H9 (cell line): ENCODE measurements around the gene SCD. TPM values are rescaled to one million over a fixed set of nuclear protein-coding genes. Genes with fewer than 3 reads are reported as not detected.
A peak's percentile ranks its signal among the peaks of the same experiment; 100 is the strongest.

ENCODE experiments used
- DNase-seq: peaks from one replicate; pipeline ENCODE4 v3.0.0-alpha.2; 2017
- H2AFZ ChIP-seq: one replicate; pipeline ENCODE4 v1.6.1; 2013; ENCODE audit warnings: mild to moderate bottlenecking, low read length, control low read depth, moderate library complexity
- H2AK5ac ChIP-seq: 2 replicates; pipeline ENCODE4 v1.6.1; 2013; ENCODE audit warnings: low read length, control low read depth, mixed read lengths; ENCODE audit not compliant: insufficient read length
- H2BK120ac ChIP-seq: one replicate; pipeline ENCODE4 v1.6.1; 2013; ENCODE audit warnings: low read depth, mild to moderate bottlenecking, low read length, control low read depth, inconsistent platforms; ENCODE audit not compliant: poor library complexity, severe bottlenecking
- H2BK12ac ChIP-seq: 2 replicates; pipeline ENCODE4 v1.6.1; 2013; ENCODE audit warnings: low read length, control low read depth, mixed read lengths, low read depth; ENCODE audit not compliant: insufficient read length
- H2BK15ac ChIP-seq: 2 replicates; pipeline ENCODE4 v1.6.1; 2013; ENCODE audit warnings: low read depth, low read length, control low read depth
- H2BK20ac ChIP-seq: one replicate; pipeline ENCODE4 v1.6.1; 2013; ENCODE audit warnings: low read depth, mild to moderate bottlenecking, low read length, control low read depth, inconsistent platforms; ENCODE audit not compliant: poor library complexity, severe bottlenecking
- H2BK5ac ChIP-seq: 2 replicates; pipeline ENCODE4 v1.6.1; 2013; ENCODE audit warnings: low read length, control low read depth, mixed read lengths; ENCODE audit not compliant: insufficient read length
- H3K14ac ChIP-seq: 2 replicates; pipeline ENCODE4 v1.6.1; 2013; ENCODE audit warnings: low read length, control low read depth; ENCODE audit not compliant: insufficient read depth
- H3K18ac ChIP-seq: 2 replicates; pipeline ENCODE4 v1.6.1; 2013; ENCODE audit warnings: low read depth, mild to moderate bottlenecking, mixed read lengths, low read length, control low read depth; ENCODE audit not compliant: insufficient read length
- H3K23ac ChIP-seq: 2 replicates; pipeline ENCODE4 v1.6.1; 2013; ENCODE audit warnings: low read length, control low read depth, mixed read lengths, low read depth; ENCODE audit not compliant: insufficient read length
- H3K23me2 ChIP-seq: 2 replicates; pipeline ENCODE4 v1.6.1; 2013; ENCODE audit warnings: low read depth, mild to moderate bottlenecking, mixed read lengths, low read length, control low read depth; ENCODE audit not compliant: insufficient read length, poor library complexity, severe bottlenecking
- H3K27ac ChIP-seq: 2 replicates; pipeline ENCODE4 v1.5.1; 2013; ENCODE audit warnings: low read length, control low read depth, mixed read lengths, low read depth; ENCODE audit not compliant: insufficient read length
- H3K27me3 ChIP-seq: 2 replicates; pipeline ENCODE4 v1.6.1; 2013; ENCODE audit warnings: low read length, control low read depth, inconsistent platforms; ENCODE audit not compliant: insufficient read depth
- H3K4ac ChIP-seq: 2 replicates; pipeline ENCODE4 v1.6.1; 2013; ENCODE audit warnings: low read depth, mild to moderate bottlenecking, control low read depth, inconsistent platforms, low read length, moderate library complexity
- H3K4me1 ChIP-seq: 2 replicates; pipeline ENCODE4 v1.6.1; 2013; ENCODE audit warnings: low read length, control low read depth, inconsistent platforms; ENCODE audit not compliant: insufficient read depth
- H3K4me2 ChIP-seq: 2 replicates; pipeline ENCODE4 v1.6.1; 2013; ENCODE audit warnings: low read length, control low read depth, mixed read lengths; ENCODE audit not compliant: insufficient read length, insufficient read depth
- H3K56ac ChIP-seq: 2 replicates; pipeline ENCODE4 v1.6.1; 2013; ENCODE audit warnings: low read depth, mild to moderate bottlenecking, mixed read lengths, low read length, control low read depth; ENCODE audit not compliant: insufficient read length
- H3K79me1 ChIP-seq: 2 replicates; pipeline ENCODE4 v1.6.1; 2013; ENCODE audit warnings: low read depth, mild to moderate bottlenecking, moderate library complexity, low read length, control low read depth, inconsistent platforms; ENCODE audit not compliant: insufficient read depth, poor library complexity, severe bottlenecking
- H3K79me2 ChIP-seq: 2 replicates; pipeline ENCODE4 v1.6.1; 2013; ENCODE audit warnings: low read length, control low read depth, inconsistent platforms; ENCODE audit not compliant: insufficient read depth
- H3K9ac ChIP-seq: 2 replicates; pipeline ENCODE4 v1.6.1; 2013; ENCODE audit warnings: low read length, control low read depth, mixed read lengths; ENCODE audit not compliant: insufficient read length; ENCODE audit errors: extremely low read depth
- H3K9me3 ChIP-seq: one replicate; pipeline ENCODE4 v1.6.1; 2013; ENCODE audit warnings: low read depth, low read length, inconsistent platforms; ENCODE audit not compliant: control insufficient read depth
- H3T11ph ChIP-seq: one replicate; pipeline ENCODE4 v1.6.1; 2013; ENCODE audit warnings: mild to moderate bottlenecking, low read length, control low read depth, inconsistent platforms
- H4K20me1 ChIP-seq: one replicate; pipeline ENCODE4 v1.6.1; 2013; ENCODE audit not compliant: control insufficient read depth, insufficient read length, insufficient read depth
- H4K5ac ChIP-seq: 2 replicates; pipeline ENCODE4 v1.6.1; 2013; ENCODE audit warnings: low read depth, mild to moderate bottlenecking, mixed read lengths, low read length, control low read depth; ENCODE audit not compliant: insufficient read length
- H4K8ac ChIP-seq: replicated peaks from 2 replicates; pipeline ENCODE4 v1.6.1; 2013; ENCODE audit warnings: low read length, control low read depth, mixed read lengths, low read depth; ENCODE audit not compliant: insufficient read length
- H4K91ac ChIP-seq: 2 replicates; pipeline ENCODE4 v1.6.1; 2013; ENCODE audit warnings: low read depth, mild to moderate bottlenecking, moderate library complexity, mixed read lengths, low read length, control low read depth; ENCODE audit not compliant: insufficient read length
- H3K27ac Mint-ChIP-seq, 3 experiments: 2 replicates in 2 of 3; 3 replicates in 1 of 3; pipeline ENCODE4 v1.8.0; 2020 to 2021; ENCODE audit warnings: mixed read lengths in 3 of 3, mild to moderate bottlenecking in 1 of 3, moderate library complexity in 1 of 3
- H3K27me3 Mint-ChIP-seq: 2 replicates; pipeline ENCODE4 v1.8.0; 2021; ENCODE audit warnings: low read depth, mild to moderate bottlenecking, moderate library complexity, mixed read lengths
- H3K36me3 Mint-ChIP-seq, 3 experiments: 2 replicates in 2 of 3; 3 replicates in 1 of 3; pipeline ENCODE4 v1.8.0; 2020 to 2021; ENCODE audit warnings: low read depth in 3 of 3, mixed read lengths in 3 of 3; ENCODE audit not compliant: insufficient read depth in 1 of 3
- H3K4me1 Mint-ChIP-seq, 2 experiments: 2 replicates each; pipeline ENCODE4 v1.8.0; 2020; ENCODE audit warnings: mixed read lengths in 2 of 2
- H3K4me3 Mint-ChIP-seq, 2 experiments: 2 replicates in 1 of 2; 3 replicates in 1 of 2; pipeline ENCODE4 v1.8.0; 2020 to 2021; ENCODE audit warnings: mild to moderate bottlenecking in 2 of 2, mixed read lengths in 2 of 2, moderate library complexity in 1 of 2
- H3K9me3 Mint-ChIP-seq, 2 experiments: 2 replicates in 1 of 2; 3 replicates in 1 of 2; pipeline ENCODE4 v1.8.0; 2020; ENCODE audit warnings: mild to moderate bottlenecking in 2 of 2, mixed read lengths in 2 of 2, moderate library complexity in 1 of 2
- WGBS: extraction: QIAGEN DNeasy Blood & Tissue Kit; methylation state at CpG from one replicate; pipeline ENCODE4 v1.1.7; 2013; ENCODE audit warnings: missing lambda C conversion rate, low lambda C conversion rate, mixed read lengths; ENCODE audit not compliant: insufficient read length; ENCODE audit errors: extremely low coverage; 5-methylcytosine and 5-hydroxymethylcytosine counted together
- total RNA-seq: library from RNA; stranded (reverse); gene quantifications from 2 replicates; pipeline ENCODE4 v1.2.1, GENCODE V29; 2021
- TF ChIP-seq, protein P1 (sequence below): fragments of 200-600 bp; sonication (generic); conservative IDR thresholded peaks from 3 replicates; pipeline ENCODE4 v1.8.0; 2021; ENCODE audit warnings: antibody characterized with exemption, mild to moderate bottlenecking

The SCD gene
- total RNA-seq, 1 experiment from 2014 or later, result 354 TPM

- Histone ChIP-seq H3T11ph (no peak overlapping the region), H3K23me2 (peaks cover 8% of the 10 kb centered on the region), H3K79me1 (no peaks in the 10 kb centered on the region), H4K20me1 (no peaks in the 10 kb centered on the region), H2BK20ac (no peak overlapping the region), H2BK120ac (no peak overlapping the region), H3K27ac (no peak overlapping the region), H3K4me2 (no peak overlapping the region), H3K9ac (no peak overlapping the region), H3K23ac (no peak overlapping the region), H2BK12ac (no peak overlapping the region), H2BK5ac (no peak overlapping the region), H2BK15ac (no peak overlapping the region), H4K91ac (no peak overlapping the region), H3K9me3 (no peaks in the 10 kb centered on the region), H3K18ac (no peak overlapping the region), H3K14ac (no peak overlapping the region), H4K5ac (no peak overlapping the region), H2AK5ac (no peak overlapping the region), H3K4ac (no peak overlapping the region), H3K27me3 (no peaks in the 10 kb centered on the region), H4K8ac (no peak overlapping the region), H3K79me2 (peaks cover 6% of the 10 kb centered on the region; the same call in 1 of the 2 replicates), H3K4me1 (no peaks in the 10 kb centered on the region; the same call in 1 of the 2 replicates), H3K56ac (no peak overlapping the region), H2AFZ (no peak overlapping the region)
- Mint-ChIP-seq H3K4me1 (peaks cover 31 to 35% of the 10 kb centered on the region in 2 experiments), H3K27ac (no peak overlapping the region), H3K4me3 (no peak overlapping the region), H3K27me3 (peaks cover 5% of the 10 kb centered on the region), H3K9me3 (peaks cover under 1 to 1% of the 10 kb centered on the region in 2 experiments; a peak in 2 of 5 replicates), H3K36me3 (peaks cover under 1 to 2% (median 2%) of the 10 kb centered on the region in 3 experiments; a peak in 4 of 7 replicates)
- DNase-seq, result no peak
- no CpG with 5 or more reads among the region's 7 CpGs for WGBS
- TF ChIP-seq, protein P1, sequence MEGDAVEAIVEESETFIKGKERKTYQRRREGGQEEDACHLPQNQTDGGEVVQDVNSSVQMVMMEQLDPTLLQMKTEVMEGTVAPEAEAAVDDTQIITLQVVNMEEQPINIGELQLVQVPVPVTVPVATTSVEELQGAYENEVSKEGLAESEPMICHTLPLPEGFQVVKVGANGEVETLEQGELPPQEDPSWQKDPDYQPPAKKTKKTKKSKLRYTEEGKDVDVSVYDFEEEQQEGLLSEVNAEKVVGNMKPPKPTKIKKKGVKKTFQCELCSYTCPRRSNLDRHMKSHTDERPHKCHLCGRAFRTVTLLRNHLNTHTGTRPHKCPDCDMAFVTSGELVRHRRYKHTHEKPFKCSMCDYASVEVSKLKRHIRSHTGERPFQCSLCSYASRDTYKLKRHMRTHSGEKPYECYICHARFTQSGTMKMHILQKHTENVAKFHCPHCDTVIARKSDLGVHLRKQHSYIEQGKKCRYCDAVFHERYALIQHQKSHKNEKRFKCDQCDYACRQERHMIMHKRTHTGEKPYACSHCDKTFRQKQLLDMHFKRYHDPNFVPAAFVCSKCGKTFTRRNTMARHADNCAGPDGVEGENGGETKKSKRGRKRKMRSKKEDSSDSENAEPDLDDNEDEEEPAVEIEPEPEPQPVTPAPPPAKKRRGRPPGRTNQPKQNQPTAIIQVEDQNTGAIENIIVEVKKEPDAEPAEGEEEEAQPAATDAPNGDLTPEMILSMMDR, result 0 out of 3 replicates have a peak, but pooled peaks have one; percentile 4
Measured at GRCh38 chr10:100342627-100342972, 4.4 kb upstream of the SCD start.
